Astrocyte of the spinal cord (primary cell): ENCODE results near the gene FAM111B.
A peak's percentile ranks its signal among the peaks of the same experiment; 100 is the strongest.

Experiments
- DNase-seq: peaks from one replicate; pipeline ENCODE4 v3.0.0; 2011; ENCODE audit warnings: low read depth, low spot score
- H3K4me3 ChIP-seq: 2 replicates; pipeline ENCODE4 v1.5.1; 2011; ENCODE audit warnings: low read depth, mild to moderate bottlenecking, low read length, moderate library complexity
- in situ Hi-C: cut with HindIII; loops from 2 replicates; pipeline ENCODE4 v1.10.0; 2017; ENCODE audit warnings: low sequenced_read_pairs
- TF ChIP-seq, protein P1 (sequence below): IDR thresholded peaks from 2 replicates; pipeline ENCODE4 v1.5.1; 2012; ENCODE audit warnings: low read depth, mild to moderate bottlenecking, low read length, inconsistent platforms

FAM111B gene

GRCh38 chr11:59154610-59155009 lies 47.6 kb downstream of the FAM111B start:
- DNase-seq = no peak
- TF ChIP-seq, protein P1, sequence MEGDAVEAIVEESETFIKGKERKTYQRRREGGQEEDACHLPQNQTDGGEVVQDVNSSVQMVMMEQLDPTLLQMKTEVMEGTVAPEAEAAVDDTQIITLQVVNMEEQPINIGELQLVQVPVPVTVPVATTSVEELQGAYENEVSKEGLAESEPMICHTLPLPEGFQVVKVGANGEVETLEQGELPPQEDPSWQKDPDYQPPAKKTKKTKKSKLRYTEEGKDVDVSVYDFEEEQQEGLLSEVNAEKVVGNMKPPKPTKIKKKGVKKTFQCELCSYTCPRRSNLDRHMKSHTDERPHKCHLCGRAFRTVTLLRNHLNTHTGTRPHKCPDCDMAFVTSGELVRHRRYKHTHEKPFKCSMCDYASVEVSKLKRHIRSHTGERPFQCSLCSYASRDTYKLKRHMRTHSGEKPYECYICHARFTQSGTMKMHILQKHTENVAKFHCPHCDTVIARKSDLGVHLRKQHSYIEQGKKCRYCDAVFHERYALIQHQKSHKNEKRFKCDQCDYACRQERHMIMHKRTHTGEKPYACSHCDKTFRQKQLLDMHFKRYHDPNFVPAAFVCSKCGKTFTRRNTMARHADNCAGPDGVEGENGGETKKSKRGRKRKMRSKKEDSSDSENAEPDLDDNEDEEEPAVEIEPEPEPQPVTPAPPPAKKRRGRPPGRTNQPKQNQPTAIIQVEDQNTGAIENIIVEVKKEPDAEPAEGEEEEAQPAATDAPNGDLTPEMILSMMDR = no peak
- in situ Hi-C loops = no loop called here
- no peak overlapping the region for H3K4me3 ChIP-seq

GRCh38 chr11:59157433-59157832 lies 50.4 kb downstream of the FAM111B start:
- no peak overlapping the region for H3K4me3 ChIP-seq
- DNase-seq = no peak
- TF ChIP-seq, protein P1 = no peak
- in situ Hi-C loops = no loop called here

GRCh38 chr11:59158206-59159068 lies 51.4 kb downstream of the FAM111B start:
- H3K4me3 ChIP-seq = no peak overlapping the region
- TF ChIP-seq, protein P1 = peak; percentile 82
- peak; percentile 77 for DNase-seq
- in situ Hi-C loops = no loop called here

DNA sequence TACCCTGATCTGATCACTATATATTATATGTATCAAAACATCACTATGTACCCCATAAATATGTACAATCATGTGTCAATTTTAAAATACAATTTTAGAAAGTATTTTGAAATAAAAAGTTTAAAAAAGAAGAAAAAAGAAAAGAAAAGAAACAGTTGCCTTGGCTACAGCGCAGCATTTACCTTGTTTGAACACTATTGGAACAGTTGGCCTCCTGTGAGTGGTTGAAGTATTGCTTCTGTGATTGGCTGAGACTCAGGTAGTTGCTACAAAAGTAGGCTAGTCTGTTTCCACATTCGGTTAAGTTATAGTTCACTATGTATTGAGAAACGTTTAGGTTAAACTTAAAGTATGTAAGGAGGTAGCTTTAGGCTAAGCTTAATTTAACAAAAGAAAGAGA lies 57.0 kb downstream of the FAM111B start:
- TF ChIP-seq, protein P1 = no peak
- H3K4me3 ChIP-seq = no peak overlapping the region
- in situ Hi-C loops = no loop called here
- DNase-seq = no peak

- TF ChIP-seq, protein P1 = peak; percentile 94
- peak within 1 kb of the TSS; percentile 56 for H3K4me3 ChIP-seq
- peak; percentile 84 for DNase-seq
- in situ Hi-C loops = no loop called here
These were observed 64.7 kb downstream of the FAM111B start, which contains the start of gene DTX4 for GRCh38 chr11:59171508-59172322. Gene DTX4, plus strand, starts transcription at chr11:59172132. Its CDS starts 464 bp downstream, at chr11:59172596.

DNA sequence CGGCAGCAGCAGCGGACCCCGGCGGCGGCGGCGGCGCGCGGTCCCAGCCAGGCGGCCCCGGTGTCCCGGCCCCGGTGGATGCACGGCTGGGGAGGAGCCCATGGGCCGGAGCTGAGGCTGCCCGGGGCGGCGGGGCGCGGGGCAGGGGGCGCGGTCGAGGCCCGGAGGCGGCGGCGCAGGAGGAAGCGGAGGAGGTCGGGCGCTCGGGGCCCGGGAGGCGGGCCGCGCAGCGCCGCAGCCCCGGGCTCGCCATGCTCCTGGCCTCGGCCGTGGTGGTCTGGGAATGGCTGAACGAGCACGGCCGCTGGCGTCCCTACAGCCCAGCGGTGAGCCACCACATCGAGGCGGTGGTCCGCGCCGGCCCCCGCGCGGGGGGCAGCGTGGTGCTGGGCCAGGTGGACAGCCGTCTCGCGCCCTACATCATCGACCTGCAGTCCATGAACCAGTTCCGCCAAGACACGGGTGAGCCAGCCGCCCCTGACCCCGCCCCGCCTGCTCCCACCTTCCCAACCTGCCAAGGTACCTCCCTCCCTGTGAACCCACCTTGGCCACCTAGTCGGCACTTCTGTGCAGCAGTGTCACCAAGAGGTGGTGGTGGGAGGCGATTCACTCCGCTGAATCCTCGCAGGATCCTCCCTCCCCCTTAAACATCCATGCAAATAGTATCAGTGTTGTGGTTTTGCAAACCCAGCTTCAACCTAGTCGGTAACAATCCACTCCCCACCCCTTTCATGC lies 65.5 kb downstream of the FAM111B start:
- peak overlapping the region; percentile 56 for H3K4me3 ChIP-seq
- TF ChIP-seq, protein P1 = no peak
- DNase-seq = no peak
- in situ Hi-C loops = no loop called here
